HG03575 (cell line): ENCODE measurements around the gene UGT1A7.
"Not testable (repeated sequence)": the region's sequence is repeated elsewhere in the genome, so short reads cannot be mapped to it uniquely, and the experiment has no call there.

Experiments used
- ATAC-seq: cut with Tn5 transposase; IDR thresholded peaks from one replicate; pipeline ENCODE4 v1.9.1; 2021; ENCODE audit not compliant: unreplicated experiment, insufficient number of reproducible peaks, low FRiP score; ENCODE audit errors: extremely low read depth

Gene UGT1A7

GRCh38 chr2:233681521-233682099, at the start of gene UGT1A7:
UGT1A7 (plus strand) TSS chr2:233681901; CDS start chr2:233681938, 37 bp downstream.
- ATAC-seq, result no peak

- not testable (repeated sequence) for ATAC-seq
Observed at GRCh38 chr2:233636306-233636705, 45.4 kb upstream of the UGT1A7 start, which contains the start of gene UGT1A10. UGT1A10 (plus strand) TSS chr2:233636448; CDS start chr2:233636523, 75 bp downstream.

- ATAC-seq, result no peak
Observed at GRCh38 chr2:233638836-233639235, 42.9 kb upstream of the UGT1A7 start.

- no peak for ATAC-seq
Observed at GRCh38 chr2:233639860-233640259, 41.8 kb upstream of the UGT1A7 start.

GRCh38 chr2:233643128-233643527, 38.6 kb upstream of the UGT1A7 start:
- no peak for ATAC-seq

- ATAC-seq, result not testable (repeated sequence)
Observed at GRCh38 chr2:233646033-233646432, 35.7 kb upstream of the UGT1A7 start.

GRCh38 chr2:233650981-233651380, 30.7 kb upstream of the UGT1A7 start:
- no peak for ATAC-seq

GRCh38 chr2:233651430-233651829, 30.3 kb upstream of the UGT1A7 start:
- ATAC-seq, result no peak

- ATAC-seq, result no peak
Observed at GRCh38 chr2:233654501-233654900, 27.2 kb upstream of the UGT1A7 start.

- ATAC-seq, result no peak
Observed at GRCh38 chr2:233655043-233655442, 26.7 kb upstream of the UGT1A7 start.

GRCh38 chr2:233655943-233656342, 25.8 kb upstream of the UGT1A7 start:
- not testable (repeated sequence) for ATAC-seq

- no peak for ATAC-seq
Observed at GRCh38 chr2:233656443-233656842, 25.3 kb upstream of the UGT1A7 start.

GRCh38 chr2:233658610-233659009, 23.1 kb upstream of the UGT1A7 start:
- ATAC-seq, result no peak

GRCh38 chr2:233663911-233664310, 17.8 kb upstream of the UGT1A7 start:
- no peak for ATAC-seq

GRCh38 chr2:233668605-233669260, 13.0 kb upstream of the UGT1A7 start:
- no peak for ATAC-seq

GRCh38 chr2:233671290-233672161, 10.2 kb upstream of the UGT1A7 start, which contains the start of gene UGT1A9:
UGT1A9 (plus strand) TSS chr2:233671898; CDS start chr2:233671935, 37 bp downstream.
- ATAC-seq, result no peak

- ATAC-seq, result no peak
Observed at GRCh38 chr2:233672886-233673285, 8.8 kb upstream of the UGT1A7 start.

GRCh38 chr2:233673896-233674295, 7.8 kb upstream of the UGT1A7 start:
- no peak for ATAC-seq

- no peak for ATAC-seq
Observed at GRCh38 chr2:233674314-233674713, 7.4 kb upstream of the UGT1A7 start.

- ATAC-seq, result no peak
Observed at GRCh38 chr2:233674995-233675394, 6.7 kb upstream of the UGT1A7 start.
